Measurements from ENCODE around the gene ZNF577.

ZNF577 gene

GRCh38 chr19:51861870-51862622 is 25.7 kb downstream of the ZNF577 start:
- DNase-seq = no peak

GRCh38 chr19:51837145-51837544 is 50.6 kb downstream of the ZNF577 start:
- no peak for DNase-seq

GRCh38 chr19:51830274-51830673 is 57.5 kb downstream of the ZNF577 start:
- no peak for DNase-seq

GRCh38 chr19:51824281-51825005 is 63.3 kb downstream of the ZNF577 start:
- no peak for DNase-seq

GRCh38 chr19:51822946-51823345 is 64.8 kb downstream of the ZNF577 start:
- no peak for DNase-seq

DNA sequence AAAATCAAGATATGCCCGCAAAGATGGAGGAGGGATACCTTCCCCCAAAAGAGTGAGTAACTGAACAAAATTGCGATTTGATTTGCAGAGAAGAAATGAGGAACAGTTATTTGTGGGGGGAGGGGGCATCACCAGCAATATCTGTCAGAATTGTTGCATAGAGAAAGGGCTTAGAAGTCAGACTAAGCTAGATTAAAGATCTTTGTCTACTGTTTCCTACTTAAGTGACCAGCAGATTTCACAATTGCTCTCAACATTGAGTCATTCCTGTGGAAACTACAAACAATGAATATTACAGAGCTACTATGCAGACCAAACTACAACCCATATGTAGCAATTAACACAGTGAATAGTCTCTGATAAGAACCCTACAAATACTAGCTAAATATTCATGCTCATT is 65.4 kb downstream of the ZNF577 start:
- no peak for DNase-seq

DNA sequence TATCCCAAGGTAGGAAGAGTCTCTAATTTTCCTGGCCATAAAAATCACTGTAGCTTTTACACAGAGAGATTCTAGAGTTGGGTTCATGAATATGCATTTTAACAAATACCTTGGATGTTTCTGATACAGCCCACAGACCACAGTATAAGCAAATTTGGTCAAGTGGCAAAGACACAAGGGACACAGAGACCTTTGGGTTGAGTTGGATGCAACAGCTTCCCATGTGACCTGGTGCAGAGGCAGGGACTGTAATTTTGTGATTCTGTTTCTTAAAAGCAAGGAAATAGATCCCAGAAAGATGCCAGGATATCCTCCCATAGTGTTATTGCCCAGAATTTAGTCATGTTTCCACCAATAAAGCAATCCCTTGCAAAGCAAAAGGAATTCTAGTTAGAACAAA is 65.8 kb downstream of the ZNF577 start:
- no peak for DNase-seq

DNA sequence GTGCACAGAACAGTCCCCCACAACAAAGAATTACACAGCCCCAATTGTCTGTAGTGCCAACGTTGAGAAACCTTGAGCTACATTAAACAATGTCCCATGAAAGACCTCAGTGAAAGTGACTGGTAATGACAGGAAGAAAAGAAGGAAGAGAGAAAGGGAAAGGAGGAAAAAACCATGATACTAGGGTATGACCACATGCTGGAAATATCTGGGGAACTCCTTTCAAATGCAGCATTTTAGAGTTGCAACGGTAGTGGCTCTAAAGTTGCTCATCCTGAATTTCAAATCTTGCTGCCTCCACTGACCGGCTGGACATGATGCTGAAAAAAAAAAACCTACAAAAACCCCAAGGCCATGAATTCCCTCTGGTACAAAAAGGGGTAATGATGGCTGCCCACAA is 66.3 kb downstream of the ZNF577 start:
- no peak for DNase-seq

Data from NCI-H1694 treated with DMSO at 0.1 percent for 48 hours (cell line).